Subcutaneous adipose tissue (tissue), 4 donors: Measurements from ENCODE around the gene DNAAF2. TPM values are rescaled to one million over a fixed set of nuclear protein-coding genes. Genes with fewer than 3 reads are reported as not detected.

Experiments used
- total RNA-seq, 4 donors: library from RNA; depleted of rRNA; stranded (reverse); fragments of >200 nt; gene quantifications; one replicate each; pipeline ENCODE4 v1.1.0, GENCODE V29; 2016
- TF ChIP-seq, protein P1 (sequence below): fragments of 450-650 bp; IDR thresholded peaks from one replicate; pipeline ENCODE4 v1.5.1; 2016; ENCODE audit warnings: low read depth, mild to moderate bottlenecking, control low read depth, antibody characterized with exemption, moderate library complexity

Gene DNAAF2
- total RNA-seq, 4 donors from 2014 or later: 5.7 to 8.1 (median 7.2) TPM

DNA sequence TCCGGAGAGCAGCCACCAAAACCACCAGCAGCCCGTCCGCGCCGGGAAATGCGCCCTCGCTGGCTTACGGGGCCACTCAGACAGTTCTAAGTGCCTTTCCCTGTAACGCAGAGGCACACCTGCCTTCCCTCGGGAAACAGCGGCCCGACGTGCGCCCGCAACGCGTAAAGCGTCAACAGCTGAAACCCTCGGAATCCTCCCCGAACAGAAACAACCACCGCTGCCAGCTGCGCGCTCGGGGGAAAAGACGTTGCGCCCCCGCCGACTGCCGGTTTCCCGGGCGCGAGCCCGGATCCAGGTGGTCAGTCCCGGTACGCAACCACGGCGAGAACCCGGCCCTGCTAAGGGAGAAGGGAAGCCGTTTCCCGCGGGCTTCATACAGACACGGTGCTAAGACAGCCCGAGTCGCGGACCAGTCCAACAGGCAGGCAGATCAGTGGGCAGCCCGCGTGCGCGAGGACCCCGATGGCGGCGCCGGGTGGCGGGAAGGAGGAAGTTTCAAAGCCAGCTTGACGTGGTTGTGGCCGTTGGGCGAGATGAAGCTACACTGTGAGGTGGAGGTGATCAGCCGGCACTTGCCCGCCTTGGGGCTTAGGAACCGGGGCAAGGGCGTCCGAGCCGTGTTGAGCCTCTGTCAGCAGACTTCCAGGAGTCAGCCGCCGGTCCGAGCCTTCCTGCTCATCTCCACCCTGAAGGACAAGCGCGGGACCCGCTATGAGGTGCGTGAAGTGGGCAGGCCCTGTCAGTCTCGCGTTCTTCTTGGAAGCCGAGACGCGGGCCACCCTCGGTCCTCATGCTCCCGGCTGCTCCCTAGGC, 36.4 kb downstream of the DNAAF2 start, which contains the start of gene LRR1:
Gene LRR1 (plus strand): TSS at position 456 of the 816 bp plus-strand sequence. CDS start 81 bp downstream, at position 537.
- TF ChIP-seq, protein P1, sequence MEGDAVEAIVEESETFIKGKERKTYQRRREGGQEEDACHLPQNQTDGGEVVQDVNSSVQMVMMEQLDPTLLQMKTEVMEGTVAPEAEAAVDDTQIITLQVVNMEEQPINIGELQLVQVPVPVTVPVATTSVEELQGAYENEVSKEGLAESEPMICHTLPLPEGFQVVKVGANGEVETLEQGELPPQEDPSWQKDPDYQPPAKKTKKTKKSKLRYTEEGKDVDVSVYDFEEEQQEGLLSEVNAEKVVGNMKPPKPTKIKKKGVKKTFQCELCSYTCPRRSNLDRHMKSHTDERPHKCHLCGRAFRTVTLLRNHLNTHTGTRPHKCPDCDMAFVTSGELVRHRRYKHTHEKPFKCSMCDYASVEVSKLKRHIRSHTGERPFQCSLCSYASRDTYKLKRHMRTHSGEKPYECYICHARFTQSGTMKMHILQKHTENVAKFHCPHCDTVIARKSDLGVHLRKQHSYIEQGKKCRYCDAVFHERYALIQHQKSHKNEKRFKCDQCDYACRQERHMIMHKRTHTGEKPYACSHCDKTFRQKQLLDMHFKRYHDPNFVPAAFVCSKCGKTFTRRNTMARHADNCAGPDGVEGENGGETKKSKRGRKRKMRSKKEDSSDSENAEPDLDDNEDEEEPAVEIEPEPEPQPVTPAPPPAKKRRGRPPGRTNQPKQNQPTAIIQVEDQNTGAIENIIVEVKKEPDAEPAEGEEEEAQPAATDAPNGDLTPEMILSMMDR: no peak

DNA sequence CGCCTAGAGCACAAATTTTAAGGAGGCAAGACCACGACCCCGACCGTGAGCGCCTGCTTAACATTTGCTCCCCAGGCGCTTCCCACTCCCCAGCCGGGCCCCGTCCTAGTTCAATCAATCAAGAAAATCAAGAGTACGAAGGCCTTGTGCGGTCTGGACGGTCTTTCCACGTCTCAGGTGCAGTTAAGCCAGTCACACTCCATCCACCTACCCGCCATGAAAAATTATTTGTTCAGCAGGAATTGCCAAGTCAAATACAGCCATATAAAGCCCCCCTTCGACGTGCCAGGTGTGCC, 36.9 kb downstream of the DNAAF2 start:
- TF ChIP-seq, protein P1: no peak

DNA sequence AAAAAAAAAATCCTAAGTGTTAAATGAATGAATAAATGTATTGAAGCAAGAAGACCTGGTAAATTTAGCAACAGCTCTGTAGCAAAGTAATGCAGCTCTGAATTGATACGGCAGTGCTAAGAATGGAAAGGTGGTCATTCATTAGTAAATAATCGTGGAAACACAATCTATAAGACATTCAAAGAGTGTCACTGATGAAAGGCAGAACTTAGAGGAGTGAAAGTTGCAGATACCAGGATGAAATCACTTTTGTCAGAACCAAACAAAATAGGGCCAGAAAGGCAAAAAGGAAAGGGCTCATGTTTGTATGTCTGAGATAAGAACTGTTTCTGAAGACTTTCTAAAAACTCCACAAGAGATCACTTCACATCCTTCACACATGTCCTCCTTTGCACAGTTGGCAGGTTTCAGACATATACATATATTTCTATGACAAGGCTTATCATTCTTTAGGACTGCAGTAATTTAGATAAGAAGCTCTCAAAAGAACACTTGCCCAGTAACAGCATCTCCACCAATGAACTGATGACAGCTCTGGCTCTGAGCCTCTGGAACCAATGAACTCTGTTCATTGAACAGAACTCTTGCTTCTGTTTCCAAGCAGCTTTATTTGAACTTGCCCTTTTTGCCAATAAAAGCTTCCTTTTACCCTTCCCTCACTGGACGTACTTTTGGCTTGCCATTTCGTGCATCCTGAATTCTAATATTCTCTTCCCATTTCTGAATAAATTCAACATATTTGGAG, 40.5 kb downstream of the DNAAF2 start:
- TF ChIP-seq, protein P1: no peak

- TF ChIP-seq, protein P1: no peak
These were observed 42.0 kb downstream of the DNAAF2 start for GRCh38 chr14:49593016-49593415.

- TF ChIP-seq, protein P1: no peak
These were observed 45.7 kb downstream of the DNAAF2 start for GRCh38 chr14:49589387-49589786.

DNA sequence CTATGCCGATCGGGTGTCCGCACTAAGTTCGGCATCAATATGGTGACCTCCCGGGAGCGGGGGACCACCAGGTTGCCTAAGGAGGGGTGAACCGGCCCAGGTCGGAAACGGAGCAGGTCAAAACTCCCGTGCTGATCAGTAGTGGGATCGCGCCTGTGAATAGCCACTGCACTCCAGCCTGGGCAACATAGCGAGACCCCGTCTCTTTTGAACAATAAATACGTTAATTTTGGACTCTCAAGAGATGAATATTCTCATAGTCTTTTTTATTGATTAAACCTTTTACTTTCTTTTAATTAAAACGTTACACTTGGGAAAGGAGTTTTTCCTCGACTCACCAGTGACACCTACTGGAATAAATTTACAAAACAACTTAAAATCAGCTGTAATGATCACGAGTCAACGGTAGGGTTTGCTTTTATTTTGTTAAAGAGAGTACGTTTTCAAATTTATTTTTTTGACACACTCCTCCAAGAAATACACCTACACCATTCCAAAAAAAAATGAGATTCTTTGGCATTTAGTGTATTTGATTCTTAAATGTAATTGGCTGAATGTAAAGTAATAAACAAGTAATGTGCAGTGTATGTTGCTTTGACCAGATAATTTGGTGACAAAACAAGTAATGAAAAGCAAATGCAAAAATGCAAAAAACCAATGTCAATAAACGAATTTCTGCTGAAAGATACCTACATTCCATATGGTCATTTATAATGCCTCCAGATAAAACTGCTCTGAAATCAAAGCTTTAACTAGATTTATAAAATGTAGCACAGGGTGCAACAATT, 48.2 kb downstream of the DNAAF2 start:
- TF ChIP-seq, protein P1: no peak
